ENCODE results near the gene PDE4C. TPM values are rescaled to one million over a fixed set of nuclear protein-coding genes. Genes with fewer than 3 reads are reported as not detected.

PDE4C gene
- total RNA-seq, 2 donors from 2014 or later: under 0.01 to 0.26 TPM

DNA sequence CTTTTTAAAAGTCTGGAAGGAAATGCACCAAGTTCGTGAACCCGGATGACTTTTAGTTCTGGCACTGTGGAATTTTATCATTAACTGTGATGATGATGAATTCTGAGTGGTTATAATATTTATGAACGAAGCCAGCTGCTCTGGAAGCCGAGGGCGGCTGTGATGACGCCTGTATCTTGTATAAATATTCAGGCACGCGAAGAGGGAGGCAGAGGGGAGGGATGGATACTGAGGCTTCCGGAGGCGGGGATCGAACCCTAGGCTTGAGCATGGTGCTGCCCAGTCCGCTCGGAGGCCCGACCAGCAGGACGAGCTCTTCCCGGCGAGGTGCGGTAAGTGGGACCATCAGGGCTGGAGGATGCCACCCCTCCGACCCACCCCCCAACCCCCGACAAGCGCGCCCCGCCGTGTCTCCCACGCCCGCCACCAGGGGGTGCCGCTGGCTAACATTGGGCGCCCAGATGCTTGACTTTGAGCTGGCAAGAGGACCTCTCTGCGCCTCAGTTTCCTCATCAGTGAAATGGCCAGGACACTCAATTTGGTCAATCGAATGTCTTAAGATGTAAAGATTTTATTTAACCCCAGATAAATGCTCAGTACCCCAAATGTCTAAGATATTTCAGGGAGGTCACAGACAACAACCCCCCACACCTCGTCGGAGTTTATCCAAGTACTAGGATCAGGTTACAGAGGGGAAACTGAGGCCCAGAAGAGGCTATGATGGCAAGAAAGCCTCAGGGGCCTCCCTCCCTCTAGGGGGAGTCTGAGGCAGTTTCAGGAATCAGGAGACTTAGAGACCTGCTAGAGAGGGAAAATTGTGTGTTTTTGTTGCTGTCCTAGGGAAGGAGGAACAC is 17.9 kb downstream of the PDE4C start:
- no peak overlapping the region for H3K27ac ChIP-seq
- no peak for ATAC-seq
- H3K36me3 ChIP-seq (replicated peaks in 1 of 2; ENCODE audit: insufficient read depth in 1 of 2, low read depth in 2 of 2): no peaks in the 10 kb centered on the region
- peaks cover 16% of the 10 kb centered on the region for H3K4me1 ChIP-seq
- H3K9me3 ChIP-seq: no peaks in the 10 kb centered on the region
- DNase-seq: peak; percentile 20 to 46 (median 38)
- WGBS, 2 donors: 14 to 18% methylated on average over 10 to 24 of the region's 32 CpGs
- no peak for TF ChIP-seq POLR2A (IDR thresholded peaks at IDR 0.05)
- TF ChIP-seq, protein P1, sequence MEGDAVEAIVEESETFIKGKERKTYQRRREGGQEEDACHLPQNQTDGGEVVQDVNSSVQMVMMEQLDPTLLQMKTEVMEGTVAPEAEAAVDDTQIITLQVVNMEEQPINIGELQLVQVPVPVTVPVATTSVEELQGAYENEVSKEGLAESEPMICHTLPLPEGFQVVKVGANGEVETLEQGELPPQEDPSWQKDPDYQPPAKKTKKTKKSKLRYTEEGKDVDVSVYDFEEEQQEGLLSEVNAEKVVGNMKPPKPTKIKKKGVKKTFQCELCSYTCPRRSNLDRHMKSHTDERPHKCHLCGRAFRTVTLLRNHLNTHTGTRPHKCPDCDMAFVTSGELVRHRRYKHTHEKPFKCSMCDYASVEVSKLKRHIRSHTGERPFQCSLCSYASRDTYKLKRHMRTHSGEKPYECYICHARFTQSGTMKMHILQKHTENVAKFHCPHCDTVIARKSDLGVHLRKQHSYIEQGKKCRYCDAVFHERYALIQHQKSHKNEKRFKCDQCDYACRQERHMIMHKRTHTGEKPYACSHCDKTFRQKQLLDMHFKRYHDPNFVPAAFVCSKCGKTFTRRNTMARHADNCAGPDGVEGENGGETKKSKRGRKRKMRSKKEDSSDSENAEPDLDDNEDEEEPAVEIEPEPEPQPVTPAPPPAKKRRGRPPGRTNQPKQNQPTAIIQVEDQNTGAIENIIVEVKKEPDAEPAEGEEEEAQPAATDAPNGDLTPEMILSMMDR (IDR thresholded peaks at IDR 0.05): peak; percentile 30 to 65 (median 37)
- no peaks in the 10 kb centered on the region for H3K27me3 ChIP-seq
- no peak overlapping the region for H3K4me3 ChIP-seq
- intact Hi-C loops (cut with DNase I): no loop called here

DNA sequence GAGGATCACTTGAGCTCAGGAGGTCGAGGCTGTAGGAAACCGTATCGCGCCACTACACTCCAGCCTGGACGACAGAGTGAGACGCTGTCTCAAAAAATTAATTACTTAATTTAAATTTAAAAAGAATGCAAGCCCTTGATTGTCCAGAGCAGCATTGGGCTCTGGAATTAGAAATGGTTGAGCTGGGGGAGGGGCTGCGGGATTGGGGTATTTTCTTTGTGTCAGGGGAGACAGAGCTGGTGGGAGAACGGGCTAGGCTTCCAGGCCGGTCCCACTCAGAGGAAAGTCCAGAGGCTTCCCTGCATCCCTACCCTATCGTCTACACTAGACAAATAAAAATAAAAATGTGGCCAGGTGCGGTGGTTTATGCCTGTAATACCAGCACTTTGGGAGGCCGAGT is 20.2 kb downstream of the PDE4C start:
- no peak overlapping the region for H3K4me3 ChIP-seq
- peaks cover 26% of the 10 kb centered on the region for H3K4me1 ChIP-seq
- intact Hi-C loops (cut with DNase I): no loop called here
- no peaks in the 10 kb centered on the region for H3K36me3 ChIP-seq (replicated peaks in 1 of 2; ENCODE audit: insufficient read depth in 1 of 2, low read depth in 2 of 2)
- no peaks in the 10 kb centered on the region for H3K9me3 ChIP-seq
- ATAC-seq: no peak
- WGBS, 2 donors: 81 to 82% methylated on average over 12 of the region's 12 CpGs
- H3K27me3 ChIP-seq: no peaks in the 10 kb centered on the region
- peak overlapping the region in 3 of 4 donors; percentile 85 to 95 (median 86) for H3K27ac ChIP-seq
- DNase-seq: no peak
- TF ChIP-seq, protein P1 (IDR thresholded peaks at IDR 0.05): no peak
- no peak for TF ChIP-seq POLR2A (IDR thresholded peaks at IDR 0.05)

DNA sequence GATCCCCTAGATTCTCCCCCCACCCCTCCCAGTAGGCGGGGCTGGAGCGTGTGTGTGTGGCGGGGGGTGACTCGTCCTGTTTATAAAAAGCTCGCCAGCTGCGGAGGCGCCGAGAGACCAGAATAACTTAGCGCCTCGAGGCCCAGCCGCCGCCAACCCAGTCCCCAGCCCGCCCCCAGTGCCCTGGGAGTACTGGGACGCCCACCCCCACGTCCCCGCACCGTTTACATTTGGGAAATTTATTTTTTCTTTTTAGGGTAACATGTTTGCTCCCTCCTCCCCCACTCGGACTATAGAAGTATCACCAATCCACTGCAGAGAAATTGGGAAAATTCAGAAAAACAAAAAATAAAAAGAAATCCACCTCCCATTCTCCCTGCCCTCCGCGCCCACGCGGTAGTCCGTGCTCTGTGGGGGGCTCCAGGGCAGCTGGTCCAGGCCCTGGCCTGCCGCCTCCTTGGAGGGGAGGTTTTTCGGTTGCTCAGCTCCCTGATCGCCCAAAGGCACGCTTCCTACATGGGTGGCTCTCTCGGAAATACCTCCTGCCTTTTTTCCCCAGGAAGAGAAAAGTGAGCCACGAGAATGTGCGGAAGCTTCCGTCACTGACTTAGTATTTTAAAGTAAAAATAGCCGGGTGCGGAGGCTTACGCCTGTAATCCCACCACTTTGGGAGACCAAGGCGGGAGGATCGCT is 20.9 kb downstream of the PDE4C start:
- no peaks in the 10 kb centered on the region for H3K36me3 ChIP-seq (replicated peaks in 1 of 2; ENCODE audit: insufficient read depth in 1 of 2, low read depth in 2 of 2)
- peak overlapping the region in 1 of 2 donors; percentile 3 for H3K4me3 ChIP-seq
- no peak for ATAC-seq
- H3K4me1 ChIP-seq: peaks cover 26% of the 10 kb centered on the region
- no peaks in the 10 kb centered on the region for H3K9me3 ChIP-seq
- TF ChIP-seq, protein P1 (IDR thresholded peaks at IDR 0.05): no peak
- TF ChIP-seq POLR2A (IDR thresholded peaks at IDR 0.05): no peak
- no peaks in the 10 kb centered on the region for H3K27me3 ChIP-seq
- WGBS, 2 donors: 30 to 37% methylated on average over 33 to 34 of the region's 36 CpGs
- intact Hi-C loops (cut with DNase I): no loop called here
- peak overlapping the region; percentile 71 to 95 (median 86) for H3K27ac ChIP-seq
- peak; percentile 65 to 80 (median 78) for DNase-seq

DNA sequence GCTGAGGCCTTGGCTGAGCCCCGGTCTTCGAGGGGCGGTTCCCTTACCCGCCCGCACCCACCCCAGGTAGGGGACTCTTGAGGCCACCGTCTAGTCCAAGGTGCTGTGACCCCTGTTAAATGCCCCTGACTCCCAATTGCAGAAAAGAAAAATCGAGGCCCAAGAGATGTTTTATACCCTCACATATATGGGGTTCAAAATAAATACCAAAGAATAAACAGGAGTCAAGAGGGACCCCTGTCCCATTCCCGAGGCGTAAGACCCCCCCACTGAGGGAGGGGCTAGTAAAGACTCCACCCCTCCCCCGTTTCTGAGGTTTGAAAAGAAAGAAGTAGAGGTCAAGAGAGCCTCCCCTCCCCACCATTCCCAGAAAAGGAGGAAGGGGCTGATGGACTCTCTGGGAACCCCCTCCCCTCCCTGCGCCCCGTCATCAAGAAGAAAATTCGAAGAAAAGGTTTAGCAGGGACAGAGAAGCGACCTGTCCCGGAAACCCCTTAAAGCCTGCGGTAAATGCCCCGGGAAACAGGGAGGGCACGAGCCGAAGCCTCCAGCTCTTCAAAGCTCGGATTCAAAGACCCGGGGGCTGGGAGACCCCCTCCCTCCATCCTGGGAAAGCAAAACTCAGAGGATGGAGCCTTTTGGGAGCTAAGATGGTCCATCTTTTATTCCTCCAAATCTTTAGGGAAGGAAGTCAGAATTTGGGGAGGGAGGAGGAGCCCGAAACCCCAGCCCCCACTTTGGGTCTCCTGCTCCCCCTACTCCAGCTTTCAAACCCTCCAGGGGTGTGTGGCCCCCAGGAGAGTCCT is 21.6 kb downstream of the PDE4C start:
- DNase-seq (peak in 1 of 4 donors; percentile 59), ATAC-seq (peak; percentile 5)
- H3K27me3 ChIP-seq: no peaks in the 10 kb centered on the region
- WGBS, 2 donors: 0 to 1% methylated on average over 18 to 22 of the region's 22 CpGs
- H3K4me1 ChIP-seq: peaks cover 26% of the 10 kb centered on the region
- H3K36me3 ChIP-seq (replicated peaks in 1 of 2; ENCODE audit: insufficient read depth in 1 of 2, low read depth in 2 of 2): no peaks in the 10 kb centered on the region
- peak overlapping the region; percentile 71 to 95 (median 86) for H3K27ac ChIP-seq
- peak in 2 of 3 donors; percentile 36 to 41 for TF ChIP-seq POLR2A (IDR thresholded peaks at IDR 0.05)
- TF ChIP-seq, protein P1 (IDR thresholded peaks at IDR 0.05): no peak
- H3K9me3 ChIP-seq: no peaks in the 10 kb centered on the region
- H3K4me3 ChIP-seq: peak overlapping the region in 1 of 2 donors; percentile 3
- intact Hi-C loops (cut with DNase I): no loop called here

Data from body of pancreas (tissue), 4 donors.